Measurements from ENCODE around the gene CNKSR1. TPM values are rescaled to one million over a fixed set of nuclear protein-coding genes. Genes with fewer than 3 reads are reported as not detected.

Gene CNKSR1
- total and polyA plus RNA-seq, 2 of the 4 experiments (the other 2 are of a cell fraction): 0.43 TPM; not detected in 1

DNA sequence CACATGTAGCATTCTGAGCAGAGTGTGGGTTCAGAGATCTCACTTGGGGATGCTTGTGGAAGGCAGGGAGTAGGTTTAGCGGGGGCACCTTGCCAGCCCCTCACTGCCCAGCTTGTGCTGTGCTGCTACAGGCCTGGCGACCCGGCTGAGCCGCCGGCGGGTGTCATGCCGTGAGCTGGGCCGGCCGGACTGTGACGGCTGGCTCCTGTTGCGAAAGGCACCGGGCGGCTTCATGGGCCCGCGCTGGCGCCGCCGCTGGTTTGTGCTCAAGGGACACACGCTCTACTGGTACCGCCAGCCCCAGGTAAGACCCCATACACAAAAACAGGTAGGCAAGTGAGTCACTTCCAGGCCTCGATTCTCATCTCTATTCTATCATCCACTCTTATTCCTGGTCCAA, 7.6 kb downstream of the CNKSR1 start:
- no peak overlapping the region for H3K27ac ChIP-seq (ENCODE audit: insufficient read depth, low read length)
- H2AK9ac ChIP-seq (replicated peaks; ENCODE audit: low read depth, low read length, poor library complexity): no peak overlapping the region
- DNase-seq (no peak), ATAC-seq (ENCODE audit: low read depth) (no peak)
- no peaks in the 10 kb centered on the region for H3K79me1 ChIP-seq (ENCODE audit: low read depth in 1 of 2, low read length in 2 of 2)
- H3K9ac ChIP-seq (ENCODE audit: low read depth, low read length): no peak overlapping the region
- no TSS peak for BruUV-seq (replicated peaks)
- no peaks in the 10 kb centered on the region for H3K4me1 ChIP-seq (ENCODE audit: control insufficient read depth, insufficient read depth, low read length)
- H2BK120ac ChIP-seq (ENCODE audit: low read depth, low read length): no peak overlapping the region
- peaks cover 3% of the 10 kb centered on the region for H3K27me3 ChIP-seq (ENCODE audit: control insufficient read depth, insufficient read depth, low read length)
- H4K5ac ChIP-seq (ENCODE audit: low read depth, low read length): no peak overlapping the region
- no peak overlapping the region for H2BK20ac ChIP-seq (ENCODE audit: low read depth, low read length)
- H3K4me3 ChIP-seq (ENCODE audit: insufficient read depth, low read depth, low read length): no peak overlapping the region
- H2AK5ac ChIP-seq (ENCODE audit: low read depth, low read length): no peak overlapping the region
- H4K8ac ChIP-seq (ENCODE audit: low read depth in 2 of 2, low read length in 2 of 2): no peak overlapping the region
- 91% methylated on average over 16 of the region's 21 CpGs; no CpG with 5 or more reads in 1 of the 2 experiments for WGBS, 2 experiments (ENCODE audit: extremely low coverage in 2 of 2, insufficient read length in 1 of 2)
- H3K36me3 ChIP-seq (ENCODE audit: control insufficient read depth, insufficient read depth, low read length): no peaks in the 10 kb centered on the region
- H3K56ac ChIP-seq (ENCODE audit: extremely low read depth, insufficient read depth, low read length): no peak overlapping the region
- H2BK5ac ChIP-seq (ENCODE audit: low read depth, low read length, poor library complexity, severe bottlenecking): no peak overlapping the region
- no peak overlapping the region for H3K4ac ChIP-seq (ENCODE audit: low read depth, low read length)
- no peak overlapping the region for H3K18ac ChIP-seq (ENCODE audit: low read depth, low read length)
- no peak for TF ChIP-seq MAFK (IDR thresholded peaks at IDR 0.05; ENCODE audit: low read depth, low read length)
- no peak for TF ChIP-seq NFE2L2 (IDR thresholded peaks at IDR 0.05; ENCODE audit: low read depth, low read length)
- TF ChIP-seq FOS (IDR thresholded peaks at IDR 0.05; ENCODE audit: low read depth, low read length): no peak
- no peak for TF ChIP-seq MAZ (IDR thresholded peaks at IDR 0.05; ENCODE audit: borderline replicate concordance, low read depth, low read length)
- TF ChIP-seq, protein P1, sequence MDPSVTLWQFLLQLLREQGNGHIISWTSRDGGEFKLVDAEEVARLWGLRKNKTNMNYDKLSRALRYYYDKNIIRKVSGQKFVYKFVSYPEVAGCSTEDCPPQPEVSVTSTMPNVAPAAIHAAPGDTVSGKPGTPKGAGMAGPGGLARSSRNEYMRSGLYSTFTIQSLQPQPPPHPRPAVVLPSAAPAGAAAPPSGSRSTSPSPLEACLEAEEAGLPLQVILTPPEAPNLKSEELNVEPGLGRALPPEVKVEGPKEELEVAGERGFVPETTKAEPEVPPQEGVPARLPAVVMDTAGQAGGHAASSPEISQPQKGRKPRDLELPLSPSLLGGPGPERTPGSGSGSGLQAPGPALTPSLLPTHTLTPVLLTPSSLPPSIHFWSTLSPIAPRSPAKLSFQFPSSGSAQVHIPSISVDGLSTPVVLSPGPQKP (IDR thresholded peaks at IDR 0.05; ENCODE audit: borderline replicate concordance, low read depth, low read length): no peak
- TF ChIP-seq CHD1 (IDR thresholded peaks at IDR 0.05; ENCODE audit: low read depth, low read length): no peak
- TF ChIP-seq POLR2A (IDR thresholded peaks at IDR 0.05; ENCODE audit: low read depth, low read length): no peak
- TF ChIP-seq SMC3 (IDR thresholded peaks at IDR 0.05; ENCODE audit: low read depth, low read length): no peak
- no peak for TF ChIP-seq CEBPB (IDR thresholded peaks at IDR 0.05; ENCODE audit: low read depth, low read length)
- no peak for TF ChIP-seq RFX5 (IDR thresholded peaks at IDR 0.05; ENCODE audit: low read depth, low read length)
- no peak for TF ChIP-seq USF2 (IDR thresholded peaks at IDR 0.05; ENCODE audit: low read depth, low read length)
- TF ChIP-seq BHLHE40 (IDR thresholded peaks at IDR 0.05; ENCODE audit: low read depth, low read length): no peak
- intact Hi-C loops (cut with micrococcal nuclease) (no loop called here), in situ Hi-C loops (cut with MboI; ENCODE audit: low sequenced_read_pairs) (no loop called here), dilution Hi-C loops (cut with HindIII; ENCODE audit: low sequenced_read_pairs, unreplicated experiment) (no loop called here)
- POLR2A ChIA-PET (ENCODE audit: unreplicated experiment): no interaction called here
- no peak overlapping the region for H2BK15ac ChIP-seq (ENCODE audit: low read depth, low read length)
- H4K91ac ChIP-seq (ENCODE audit: insufficient read depth, low read depth, low read length): no peak overlapping the region
- no peaks in the 10 kb centered on the region for H3K9me1 ChIP-seq (ENCODE audit: insufficient read depth, low read length)
- H3K23ac ChIP-seq (ENCODE audit: low read depth, low read length): no peak overlapping the region
- H3K14ac ChIP-seq (replicated peaks; ENCODE audit: low read depth, low read length): no peak overlapping the region
- no peaks in the 10 kb centered on the region for H4K20me1 ChIP-seq (ENCODE audit: insufficient read depth, low read length)
- H2AFZ ChIP-seq (replicated peaks; ENCODE audit: low read length, poor library complexity): no peak overlapping the region
- H3K9me3 ChIP-seq (ENCODE audit: control insufficient read depth, insufficient read depth, low read length): no peaks in the 10 kb centered on the region
- CTCF ChIA-PET: no interaction called here
- H3K4me2 ChIP-seq (ENCODE audit: low read depth, low read length): no peak overlapping the region

Data from IMR-90 (cell line).